ENCODE data around the gene TRPM3.
"Not testable (repeated sequence)": the region's sequence is repeated elsewhere in the genome, so short reads cannot be mapped to it uniquely, and the experiment has no call there.

TRPM3 gene

DNA sequence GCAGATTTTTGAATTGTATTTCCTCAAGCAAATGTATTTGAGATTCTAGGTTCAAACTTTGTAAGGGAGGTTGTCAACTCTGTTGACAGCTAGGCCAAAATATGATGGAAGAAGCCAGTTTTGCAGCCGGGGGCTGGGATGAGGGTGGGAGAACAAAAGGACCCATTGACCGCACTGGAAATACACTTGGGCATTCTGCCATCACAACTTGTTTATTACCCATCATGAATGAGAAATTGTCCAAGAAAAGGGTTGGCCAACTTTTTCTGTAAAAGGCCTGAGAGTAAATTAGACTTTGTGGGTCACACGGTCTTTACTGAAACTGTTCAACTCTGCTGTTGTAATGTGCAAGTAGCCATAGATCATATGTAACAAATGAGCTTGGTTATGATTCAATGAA is 485.6 kb downstream of the TRPM3 start:
- no peak for DNase-seq (ENCODE audit: extremely low read depth, low read depth)

DNA sequence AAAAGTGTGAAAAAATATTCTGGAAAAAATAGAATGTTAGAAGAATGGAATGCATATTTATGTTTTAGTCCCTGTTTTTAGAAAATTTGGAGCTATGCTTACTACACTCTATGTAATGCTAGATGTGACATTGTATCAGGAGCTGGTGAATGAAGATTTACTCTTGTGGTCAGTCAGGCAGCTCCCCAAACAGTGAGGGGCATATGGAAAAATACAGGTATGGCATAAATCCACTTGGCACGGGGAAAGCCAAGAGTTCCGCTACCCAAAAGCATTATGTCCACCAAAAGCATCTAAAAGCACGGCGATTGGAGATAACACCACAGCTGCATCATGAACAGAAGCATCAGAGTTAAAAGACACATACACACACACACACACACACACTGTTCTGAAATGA is 486.7 kb downstream of the TRPM3 start:
- DNase-seq (ENCODE audit: extremely low read depth, low read depth), result no peak
- TF ChIP-seq, protein P1, sequence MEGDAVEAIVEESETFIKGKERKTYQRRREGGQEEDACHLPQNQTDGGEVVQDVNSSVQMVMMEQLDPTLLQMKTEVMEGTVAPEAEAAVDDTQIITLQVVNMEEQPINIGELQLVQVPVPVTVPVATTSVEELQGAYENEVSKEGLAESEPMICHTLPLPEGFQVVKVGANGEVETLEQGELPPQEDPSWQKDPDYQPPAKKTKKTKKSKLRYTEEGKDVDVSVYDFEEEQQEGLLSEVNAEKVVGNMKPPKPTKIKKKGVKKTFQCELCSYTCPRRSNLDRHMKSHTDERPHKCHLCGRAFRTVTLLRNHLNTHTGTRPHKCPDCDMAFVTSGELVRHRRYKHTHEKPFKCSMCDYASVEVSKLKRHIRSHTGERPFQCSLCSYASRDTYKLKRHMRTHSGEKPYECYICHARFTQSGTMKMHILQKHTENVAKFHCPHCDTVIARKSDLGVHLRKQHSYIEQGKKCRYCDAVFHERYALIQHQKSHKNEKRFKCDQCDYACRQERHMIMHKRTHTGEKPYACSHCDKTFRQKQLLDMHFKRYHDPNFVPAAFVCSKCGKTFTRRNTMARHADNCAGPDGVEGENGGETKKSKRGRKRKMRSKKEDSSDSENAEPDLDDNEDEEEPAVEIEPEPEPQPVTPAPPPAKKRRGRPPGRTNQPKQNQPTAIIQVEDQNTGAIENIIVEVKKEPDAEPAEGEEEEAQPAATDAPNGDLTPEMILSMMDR (IDR thresholded peaks at IDR 0.05; ENCODE audit: low read depth, low read length), result no peak

More for the DNA sequence above, 485.6 kb downstream of the TRPM3 start:
- TF ChIP-seq, protein P1 (IDR thresholded peaks at IDR 0.05; ENCODE audit: low read depth, low read length), result no peak

- TF ChIP-seq, protein P1 (IDR thresholded peaks at IDR 0.05; ENCODE audit: low read depth, low read length), result no peak
- no peak for DNase-seq (ENCODE audit: extremely low read depth, low read depth)
Measured at GRCh38 chr9:70630971-70631370, 490.4 kb downstream of the TRPM3 start.

GRCh38 chr9:70629080-70629685 is 492.2 kb downstream of the TRPM3 start:
- TF ChIP-seq, protein P1 (IDR thresholded peaks at IDR 0.05; ENCODE audit: low read depth, low read length), result peak; percentile 6
- DNase-seq (ENCODE audit: extremely low read depth, low read depth), result not testable (repeated sequence)

- DNase-seq (ENCODE audit: extremely low read depth, low read depth), result no peak
- TF ChIP-seq, protein P1 (IDR thresholded peaks at IDR 0.05; ENCODE audit: low read depth, low read length), result no peak
Measured at GRCh38 chr9:70625078-70625477, 496.3 kb downstream of the TRPM3 start.

DNA sequence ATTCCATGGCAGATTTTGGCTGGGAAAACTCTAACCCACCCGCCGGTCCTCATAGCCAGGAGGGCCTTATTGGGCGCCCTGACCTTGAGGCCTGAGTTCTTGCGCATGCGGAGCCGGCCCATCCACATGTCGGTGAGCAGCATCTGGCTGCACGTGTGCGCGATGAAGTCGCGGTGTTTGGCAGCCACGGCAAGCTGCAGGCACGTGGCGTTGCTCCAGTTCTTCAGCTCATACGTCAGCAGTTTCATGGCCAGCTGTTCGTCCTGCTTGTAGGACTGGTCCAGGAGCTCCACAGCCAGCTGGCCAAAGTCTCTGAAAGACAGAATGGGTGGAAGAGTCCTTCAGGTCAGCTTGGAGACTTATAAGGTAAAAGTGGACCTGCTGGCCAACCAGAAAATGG is 502.6 kb downstream of the TRPM3 start:
- TF ChIP-seq, protein P1 (IDR thresholded peaks at IDR 0.05; ENCODE audit: low read depth, low read length), result no peak
- DNase-seq (ENCODE audit: extremely low read depth, low read depth), result no peak

- no peak for DNase-seq (ENCODE audit: extremely low read depth, low read depth)
- TF ChIP-seq, protein P1 (IDR thresholded peaks at IDR 0.05; ENCODE audit: low read depth, low read length), result no peak
Measured at GRCh38 chr9:70617033-70617828, 504.2 kb downstream of the TRPM3 start.
